Panc1 (cell line): ENCODE data around the gene PRDM2. TPM values are rescaled to one million over a fixed set of nuclear protein-coding genes. Genes with fewer than 3 reads are reported as not detected.

Experiments used
- ATAC-seq: fragments of 200-7000 bp; cut with Tn5 transposase; 2 replicates; pipeline ENCODE4 v1.9.1; 2020; ENCODE audit warnings: mild to moderate bottlenecking, moderate library complexity
- BruUV-seq: library from RNA; stranded (reverse); fragments of 400-500 nt; replicated peaks from 2 replicates; lab custom pipeline; 2021; lab: Mats Ljungman, UMichigan
- CTCF ChIA-PET: fragments of 300-600 bp; sonication (Branson Sonifier 250); formaldehyde crosslinking; loops from one replicate; lab custom pipeline; 2022; ENCODE audit warnings: antibody characterized with exemption; lab: Charles Lee
- POLR2A ChIA-PET: fragments of 300-600 bp; sonication (Branson Sonifier 250); formaldehyde crosslinking; loops from one replicate; lab custom pipeline; 2022; ENCODE audit warnings: antibody characterized with exemption; lab: Charles Lee
- DNase-seq: peaks from one replicate; pipeline ENCODE4 v3.0.0-alpha.2; 2010; ENCODE audit warnings: low read depth, low spot score
- H3K27ac ChIP-seq: 2 replicates; pipeline ENCODE4 v1.5.1; 2011; ENCODE audit warnings: mild to moderate bottlenecking, low read length, inconsistent platforms
- H3K27me3 ChIP-seq: fragments of 200-500 bp; sonication (Bioruptor generic); 2 replicates; pipeline ENCODE4 v1.6.0; 2014; ENCODE audit warnings: low read length, inconsistent platforms; ENCODE audit not compliant: control insufficient read depth, insufficient read depth
- H3K36me3 ChIP-seq: fragments of 200-500 bp; sonication (Bioruptor generic); 2 replicates; pipeline ENCODE4 v1.5.1; 2014; ENCODE audit warnings: inconsistent platforms, mild to moderate bottlenecking, low read length, moderate library complexity; ENCODE audit not compliant: control insufficient read depth, insufficient read depth
- H3K4me1 ChIP-seq: 2 replicates; pipeline ENCODE4 v1.5.1; 2011; ENCODE audit warnings: inconsistent platforms, mild to moderate bottlenecking, low read length, moderate library complexity; ENCODE audit not compliant: control insufficient read depth, insufficient read depth
- H3K4me3 ChIP-seq, 2 experiments: 2 replicates each; pipeline ENCODE4 v1.5.1; 2011 to 2012; ENCODE audit warnings: low read depth in 2 of 2, low read length in 2 of 2, mild to moderate bottlenecking in 2 of 2, inconsistent platforms in 1 of 2, moderate library complexity in 1 of 2
- H3K9me3 ChIP-seq: fragments of 200-500 bp; sonication (Bioruptor generic); 2 replicates; pipeline ENCODE4 v1.5.1; 2014; ENCODE audit warnings: low read depth, mild to moderate bottlenecking, inconsistent platforms, low read length, moderate library complexity; ENCODE audit not compliant: control insufficient read depth, insufficient read depth
- CTCF ChIP-seq: fragments of 450-650 bp; IDR thresholded peaks from 2 replicates; pipeline ENCODE4 v1.5.1; 2017; ENCODE audit warnings: mild to moderate bottlenecking
- POLR2AphosphoS5 ChIP-seq: IDR thresholded peaks from 2 replicates; pipeline ENCODE4 v1.6.1; 2012; ENCODE audit warnings: mild to moderate bottlenecking, low read depth, low read length, moderate library complexity
- REST ChIP-seq, 2 experiments: IDR thresholded peaks; 2 replicates each; pipeline ENCODE4 v1.6.1; 2011 to 2012; ENCODE audit warnings: low read depth in 2 of 2, control low read depth in 1 of 2, low read length in 1 of 2, mild to moderate bottlenecking in 1 of 2, moderate library complexity in 1 of 2; ENCODE audit not compliant: insufficient read depth in 1 of 2
- SIN3A ChIP-seq: IDR thresholded peaks from 2 replicates; pipeline ENCODE4 v1.6.1; 2012; ENCODE audit warnings: low read depth, mild to moderate bottlenecking, low read length, moderate library complexity, borderline replicate concordance; ENCODE audit not compliant: insufficient read depth
- TCF7L2 ChIP-seq: IDR thresholded peaks from 2 replicates; pipeline ENCODE4 v1.6.1; 2011; ENCODE audit warnings: mild to moderate bottlenecking, low read depth, low read length, inconsistent platforms
- in situ Hi-C: cut with HindIII; loops from 2 replicates; pipeline ENCODE4 v1.10.0; 2016; ENCODE audit warnings: low sequenced_read_pairs, low pct_unique_long_range_greater_than_20kb
- intact Hi-C: fragments of 100-400 bp; cut with micrococcal nuclease; formaldehyde crosslinking; loops from one replicate; pipeline ENCODE4 v1.10.0; 2022; ENCODE audit not compliant: unreplicated experiment
- total RNA-seq: library from RNA; stranded (reverse); gene quantifications from one replicate; pipeline ENCODE4 v1.2.1, GENCODE V29; 2021; ENCODE audit not compliant: unreplicated experiment

Gene PRDM2
- total RNA-seq, 1 experiment from 2014 or later, result 40.3 TPM

- H3K4me1 ChIP-seq, result no peaks in the 10 kb centered on the region
- no peaks in the 10 kb centered on the region for H3K36me3 ChIP-seq
- H3K4me3 ChIP-seq, result no peak overlapping the region
- 0 out of 2 replicates have a peak, but pooled peaks cover 2% of the 10 kb centered on the region for H3K27me3 ChIP-seq
- H3K9me3 ChIP-seq, result no peaks in the 10 kb centered on the region
- TF ChIP-seq TCF7L2, result no peak
- no peak for TF ChIP-seq POLR2AphosphoS5
- no peak for TF ChIP-seq SIN3A
- no peak for TF ChIP-seq CTCF
- TF ChIP-seq REST (IDR thresholded peaks at IDR 0.05; ENCODE audit: insufficient read depth in 1 of 2, low read depth in 2 of 2, low read length in 1 of 2), result no peak
- DNase-seq (no peak), ATAC-seq (no peak)
- BruUV-seq, result no TSS peak
- ChIA-PET POLR2A (no interaction called here), CTCF (no interaction called here)
- H3K27ac ChIP-seq, result no peak overlapping the region
- in situ Hi-C loops (no loop called here), intact Hi-C loops (no loop called here)
These were observed 169.3 kb downstream of the PRDM2 start for GRCh38 chr1:13869172-13869797.

GRCh38 chr1:13871413-13871812 lies 171.4 kb downstream of the PRDM2 start:
- ChIA-PET CTCF (no interaction called here), POLR2A (no interaction called here)
- Histone ChIP-seq H3K36me3 (no peaks in the 10 kb centered on the region), H3K4me1 (no peaks in the 10 kb centered on the region), H3K27me3 (no peaks in the 10 kb centered on the region), H3K4me3 (no peak overlapping the region), H3K9me3 (no peaks in the 10 kb centered on the region), H3K27ac (no peak overlapping the region)
- intact Hi-C loops, result no loop called here
- no peak for ATAC-seq
- no peak for TF ChIP-seq TCF7L2
- no peak for TF ChIP-seq REST (IDR thresholded peaks at IDR 0.05; ENCODE audit: insufficient read depth in 1 of 2, low read depth in 2 of 2, low read length in 1 of 2)
- no peak for TF ChIP-seq POLR2AphosphoS5
- no peak for TF ChIP-seq CTCF
- no peak for TF ChIP-seq SIN3A
- in situ Hi-C loops, result no loop called here
- no TSS peak for BruUV-seq
- no peak for DNase-seq
